ENCODE data around the gene UTF1.

GRCh38 chr10:133268532-133268931 lies 38.5 kb downstream of the UTF1 start:
- TF ChIP-seq, protein P1, sequence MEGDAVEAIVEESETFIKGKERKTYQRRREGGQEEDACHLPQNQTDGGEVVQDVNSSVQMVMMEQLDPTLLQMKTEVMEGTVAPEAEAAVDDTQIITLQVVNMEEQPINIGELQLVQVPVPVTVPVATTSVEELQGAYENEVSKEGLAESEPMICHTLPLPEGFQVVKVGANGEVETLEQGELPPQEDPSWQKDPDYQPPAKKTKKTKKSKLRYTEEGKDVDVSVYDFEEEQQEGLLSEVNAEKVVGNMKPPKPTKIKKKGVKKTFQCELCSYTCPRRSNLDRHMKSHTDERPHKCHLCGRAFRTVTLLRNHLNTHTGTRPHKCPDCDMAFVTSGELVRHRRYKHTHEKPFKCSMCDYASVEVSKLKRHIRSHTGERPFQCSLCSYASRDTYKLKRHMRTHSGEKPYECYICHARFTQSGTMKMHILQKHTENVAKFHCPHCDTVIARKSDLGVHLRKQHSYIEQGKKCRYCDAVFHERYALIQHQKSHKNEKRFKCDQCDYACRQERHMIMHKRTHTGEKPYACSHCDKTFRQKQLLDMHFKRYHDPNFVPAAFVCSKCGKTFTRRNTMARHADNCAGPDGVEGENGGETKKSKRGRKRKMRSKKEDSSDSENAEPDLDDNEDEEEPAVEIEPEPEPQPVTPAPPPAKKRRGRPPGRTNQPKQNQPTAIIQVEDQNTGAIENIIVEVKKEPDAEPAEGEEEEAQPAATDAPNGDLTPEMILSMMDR (IDR thresholded peaks at IDR 0.05): no peak
- TF ChIP-seq POLR2A (IDR thresholded peaks at IDR 0.05): no peak
